ENCODE results near the gene TERT.
A peak's percentile ranks its signal among the peaks of the same experiment; 100 is the strongest.

TERT gene

DNA sequence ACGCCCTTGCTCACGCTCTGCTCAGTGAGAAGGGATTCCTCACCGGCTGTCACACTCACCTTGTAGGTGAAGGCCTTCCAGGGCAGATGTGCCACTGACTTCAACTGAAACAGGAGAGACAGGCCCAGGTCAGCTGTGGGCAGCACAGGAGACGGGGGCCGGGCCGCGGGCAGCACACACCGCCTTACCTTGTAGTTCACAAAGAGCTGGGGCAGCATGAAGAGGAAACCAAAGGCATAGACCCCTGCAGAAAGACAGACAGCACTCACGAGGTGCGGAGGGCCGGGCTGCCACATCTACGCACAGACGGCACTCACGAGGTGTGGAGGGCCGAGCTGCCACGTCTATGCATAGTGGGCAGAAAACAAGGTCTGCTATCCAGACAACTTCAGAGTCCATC is 26.7 kb upstream of the TERT start:
- in situ Hi-C loops (cut with MboI; ENCODE audit: low pct_unique_long_range_greater_than_20kb, low sequenced_read_pairs): no loop called here
- DNase-seq: no peak

DNA sequence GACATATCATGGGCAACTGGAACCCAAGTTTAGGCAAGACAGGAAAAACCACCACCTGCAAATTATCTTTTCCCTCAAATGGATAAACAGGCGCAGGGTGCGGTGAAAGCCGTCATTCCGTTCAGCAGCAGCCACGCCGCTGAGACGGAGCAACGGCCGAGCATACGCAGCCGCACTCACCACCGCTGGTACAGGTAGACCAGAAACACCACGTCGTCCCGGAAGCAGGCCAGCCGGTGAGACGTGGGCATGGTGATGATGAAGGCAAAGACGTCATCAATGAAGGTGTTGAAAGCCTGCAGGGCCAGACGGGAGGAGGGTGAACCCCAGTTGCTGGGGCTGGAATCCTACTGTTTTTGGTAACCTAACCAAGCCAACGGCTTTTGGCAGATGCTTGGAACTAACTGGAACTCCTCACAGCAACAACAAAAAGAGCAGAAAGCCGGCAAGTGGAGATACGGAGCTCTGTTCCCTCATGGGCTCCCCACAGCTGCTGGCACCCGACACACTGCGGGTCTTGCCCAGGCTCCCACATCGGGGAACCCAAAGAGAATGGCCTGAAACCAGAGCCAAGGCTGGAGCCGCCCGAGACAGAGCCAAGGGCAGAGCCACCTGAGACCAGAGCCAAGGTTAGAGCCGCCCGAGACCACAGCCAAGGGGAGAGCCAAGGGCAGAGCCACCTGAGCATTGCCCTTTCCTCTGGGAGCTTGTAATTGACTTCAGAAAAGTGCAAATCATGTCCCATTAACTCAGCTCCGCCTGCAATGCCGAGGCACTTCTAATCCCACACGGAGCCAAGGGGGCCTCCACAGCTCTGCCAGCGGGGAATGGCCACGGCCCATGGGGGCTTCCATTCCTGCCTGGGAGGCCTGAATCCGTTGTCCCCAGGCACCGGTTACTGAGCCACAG is 25.8 kb upstream of the TERT start:
- in situ Hi-C loops (cut with MboI; ENCODE audit: low pct_unique_long_range_greater_than_20kb, low sequenced_read_pairs): no loop called here
- no peak for DNase-seq

DNA sequence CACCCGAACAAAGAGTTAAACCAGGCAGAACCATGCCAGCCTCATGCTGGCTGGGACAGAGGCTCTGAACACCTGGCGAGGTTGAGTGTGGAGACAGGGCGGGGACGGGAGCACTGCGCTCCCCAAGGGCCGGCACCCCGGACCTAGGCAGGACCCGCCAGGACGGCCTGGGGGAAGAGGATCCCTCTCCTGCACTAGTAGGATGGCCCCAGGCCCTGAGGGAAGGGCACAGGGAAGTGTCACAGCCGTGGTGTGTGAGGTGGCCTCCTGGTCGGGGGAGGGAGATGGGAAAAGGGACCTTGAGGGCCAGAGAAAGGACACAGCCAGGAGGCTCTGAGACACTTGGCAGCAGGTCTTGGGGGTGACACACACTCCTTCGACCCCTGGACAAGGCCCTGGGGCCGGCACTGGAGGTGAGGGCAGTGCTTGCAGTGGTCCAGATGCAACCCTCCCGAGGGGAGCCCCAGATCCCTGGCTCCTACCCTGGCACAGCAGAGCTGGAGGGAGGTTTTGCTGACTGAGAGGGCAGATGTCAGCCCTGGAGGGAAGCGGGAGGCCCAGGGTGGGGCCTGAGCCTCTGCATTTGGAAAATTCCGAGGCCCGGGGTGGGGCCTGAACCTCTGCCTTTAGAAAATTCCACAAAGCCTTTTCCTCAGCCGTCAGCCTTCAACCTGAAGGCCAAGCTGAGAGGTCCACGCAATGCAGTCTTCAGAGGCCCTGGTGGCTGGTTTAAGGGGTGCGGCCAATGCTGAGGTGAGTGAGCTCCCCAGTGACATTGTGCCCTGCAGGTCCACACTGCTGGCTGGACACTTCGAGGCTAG is 24.8 kb upstream of the TERT start:
- DNase-seq: no peak
- in situ Hi-C loops (cut with MboI; ENCODE audit: low pct_unique_long_range_greater_than_20kb, low sequenced_read_pairs): no loop called here

DNA sequence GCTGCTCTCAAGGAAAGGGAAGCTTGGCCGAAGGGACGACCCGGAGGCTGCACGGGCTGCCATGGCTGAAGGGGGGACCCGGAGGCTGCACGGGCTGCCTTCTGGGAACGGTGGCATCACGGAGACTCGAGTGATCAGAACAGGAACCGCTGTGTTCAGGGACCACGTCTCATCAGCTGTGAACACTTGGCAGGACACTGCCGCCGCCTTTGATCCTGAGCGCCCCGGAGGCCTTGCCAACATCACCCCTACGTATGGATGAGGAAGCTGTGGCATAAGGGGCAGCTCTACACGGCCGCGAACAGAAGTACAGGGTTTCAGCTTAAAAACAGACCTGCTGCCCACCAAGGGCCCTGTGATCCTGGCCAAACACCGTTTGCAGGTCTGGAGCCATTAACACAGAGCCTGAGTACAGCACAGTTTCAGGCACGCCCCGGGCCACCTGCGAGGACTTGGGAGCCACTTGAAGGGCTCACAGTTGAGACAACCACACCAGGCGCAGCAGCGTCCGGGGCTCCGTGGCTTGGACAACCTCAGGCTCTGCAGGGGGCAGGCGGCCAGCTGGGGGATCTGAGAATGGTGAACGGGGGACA is 23.9 kb upstream of the TERT start:
- in situ Hi-C loops (cut with MboI; ENCODE audit: low pct_unique_long_range_greater_than_20kb, low sequenced_read_pairs): no loop called here
- DNase-seq: no peak

DNA sequence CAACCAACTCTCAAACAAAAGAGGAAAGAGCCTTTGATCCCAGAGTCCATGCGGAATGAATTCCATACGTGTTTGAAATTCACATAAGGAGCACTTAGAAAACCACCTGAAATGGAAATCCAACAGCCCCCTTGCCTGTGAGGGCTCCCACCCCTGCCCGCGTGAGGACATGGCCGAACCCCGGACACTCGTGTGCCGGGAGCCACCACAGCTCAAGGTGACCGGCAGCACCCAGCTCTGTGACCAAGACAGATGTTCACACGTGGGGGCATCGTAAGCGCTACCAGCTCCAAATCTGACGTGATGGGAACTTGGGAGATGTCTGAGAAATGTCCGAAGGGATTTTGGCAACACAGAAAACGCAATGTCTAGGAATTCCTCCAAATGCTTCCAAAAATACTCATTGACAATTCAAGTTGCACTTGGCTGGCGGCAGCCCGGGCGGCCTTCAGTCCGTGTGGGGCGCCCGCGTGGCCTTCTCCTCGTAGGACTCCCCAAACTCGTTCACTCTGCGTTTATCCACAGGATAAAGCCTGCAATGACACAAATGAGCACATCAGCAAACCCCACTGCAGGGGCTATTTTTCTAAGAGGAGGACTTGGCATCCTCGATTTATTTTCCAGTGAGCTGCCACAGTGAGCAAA is 23.2 kb upstream of the TERT start:
- in situ Hi-C loops (cut with MboI; ENCODE audit: low pct_unique_long_range_greater_than_20kb, low sequenced_read_pairs): no loop called here
- DNase-seq: no peak

DNA sequence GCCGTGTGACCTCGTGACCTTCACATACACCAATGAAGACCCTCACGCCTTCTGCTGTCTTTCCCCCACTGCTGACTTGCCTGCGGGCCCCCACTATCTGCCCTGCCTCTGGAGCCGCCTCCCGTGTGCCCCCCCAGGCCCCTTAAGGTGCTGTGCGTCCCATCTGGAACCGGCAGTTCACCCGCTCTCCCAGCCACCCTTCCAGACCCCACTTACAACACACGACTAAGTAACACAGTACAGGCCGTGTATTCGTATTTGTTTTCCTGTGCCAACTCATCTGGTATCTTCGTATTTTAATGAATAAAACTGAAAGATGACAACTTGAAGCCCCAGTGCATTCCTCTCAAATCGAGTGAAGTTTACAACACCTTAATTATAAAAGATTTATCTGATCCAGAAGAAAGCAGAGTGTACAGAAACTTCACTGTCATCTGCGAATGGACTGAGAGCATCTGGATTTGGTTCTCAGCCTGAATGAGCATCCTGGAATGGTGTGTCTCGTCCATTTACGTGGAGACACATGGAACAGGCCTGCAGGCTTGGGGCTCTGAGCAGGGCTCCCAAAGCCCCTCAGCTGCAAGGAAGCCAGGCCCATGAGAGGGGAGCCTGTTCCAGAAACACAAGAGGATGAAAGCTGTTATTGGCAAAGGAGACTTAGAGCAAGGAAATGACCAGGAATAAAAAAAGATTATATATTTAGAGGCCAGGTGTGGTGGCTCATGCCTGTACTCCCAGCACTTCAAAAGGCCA is 21.9 kb upstream of the TERT start:
- in situ Hi-C loops (cut with MboI; ENCODE audit: low pct_unique_long_range_greater_than_20kb, low sequenced_read_pairs): no loop called here
- no peak for DNase-seq

DNA sequence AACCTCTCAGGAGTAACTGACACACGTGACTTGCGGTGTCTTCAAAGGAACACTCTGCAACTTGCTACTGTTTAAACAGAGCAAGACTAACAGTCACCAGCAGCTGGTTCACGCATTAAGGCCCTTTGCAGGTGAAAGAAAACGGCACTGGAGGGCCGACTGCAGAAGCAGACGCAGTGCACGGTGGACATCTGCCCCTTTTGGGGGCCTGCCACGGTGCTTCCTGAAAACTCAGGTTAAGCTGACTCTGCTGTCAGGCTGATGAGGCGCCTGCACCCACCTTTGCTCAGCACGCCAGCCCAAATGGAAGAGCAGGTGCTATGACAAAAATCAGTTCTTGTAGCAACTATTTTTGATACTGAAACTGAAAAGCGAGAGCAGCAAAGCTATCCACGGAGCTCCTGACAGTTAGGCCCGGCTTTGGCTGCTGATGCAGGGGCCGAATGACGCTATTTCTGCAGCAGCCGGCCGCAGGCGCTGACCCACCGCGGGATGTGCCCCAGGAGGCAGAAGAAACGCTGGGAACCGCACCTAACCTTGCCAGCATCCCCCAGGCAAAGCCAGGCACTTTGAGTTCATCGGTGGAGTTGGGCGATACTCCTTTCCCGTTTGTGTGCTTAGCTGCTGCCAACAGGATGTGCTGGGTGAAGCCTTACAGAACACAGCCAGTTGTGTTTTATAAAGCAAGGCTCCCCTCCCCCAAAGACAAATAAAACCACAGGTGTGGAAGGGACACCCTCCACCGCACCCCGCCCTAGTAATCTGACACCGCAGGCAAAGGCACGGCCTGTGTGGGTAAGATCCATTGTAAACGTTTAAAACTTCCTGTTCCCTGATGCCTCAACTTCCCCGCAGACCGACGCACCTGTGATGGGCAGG is 21.1 kb upstream of the TERT start:
- in situ Hi-C loops (cut with MboI; ENCODE audit: low pct_unique_long_range_greater_than_20kb, low sequenced_read_pairs): no loop called here
- DNase-seq: no peak

DNA sequence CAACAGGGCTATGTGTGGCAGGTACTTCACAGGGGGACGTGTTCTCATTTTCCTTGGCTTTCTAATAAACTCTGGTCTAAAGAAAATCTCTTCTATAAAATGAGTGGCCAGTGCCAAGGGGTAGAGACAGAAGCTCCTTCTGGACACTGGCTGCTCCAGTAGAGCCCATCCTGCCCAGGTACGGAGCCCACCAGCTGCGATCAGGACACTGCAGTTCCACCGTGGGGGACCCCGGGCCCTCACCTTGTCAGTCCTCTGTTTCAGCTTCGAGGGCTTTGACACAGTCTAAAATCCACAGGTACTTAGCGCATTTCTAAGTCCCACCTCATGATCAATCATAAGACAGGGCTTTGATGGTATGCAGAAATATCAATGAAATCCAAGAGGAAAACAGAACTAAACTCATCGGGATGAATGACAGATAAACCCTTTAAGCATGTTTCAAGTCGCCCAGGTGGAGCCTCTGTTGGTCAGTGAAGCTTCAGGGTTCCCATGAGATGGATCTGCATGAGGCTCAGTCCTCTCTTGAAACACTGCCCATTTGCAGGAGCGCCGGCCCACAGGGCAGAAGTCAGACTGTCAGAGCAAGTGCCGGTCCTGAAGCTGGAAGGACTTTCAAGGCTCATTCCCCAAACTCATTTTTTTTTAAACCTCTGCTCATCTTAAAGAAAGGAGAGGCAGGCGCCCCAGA is 20.3 kb upstream of the TERT start:
- no peak for DNase-seq
- in situ Hi-C loops (cut with MboI; ENCODE audit: low pct_unique_long_range_greater_than_20kb, low sequenced_read_pairs): no loop called here

DNA sequence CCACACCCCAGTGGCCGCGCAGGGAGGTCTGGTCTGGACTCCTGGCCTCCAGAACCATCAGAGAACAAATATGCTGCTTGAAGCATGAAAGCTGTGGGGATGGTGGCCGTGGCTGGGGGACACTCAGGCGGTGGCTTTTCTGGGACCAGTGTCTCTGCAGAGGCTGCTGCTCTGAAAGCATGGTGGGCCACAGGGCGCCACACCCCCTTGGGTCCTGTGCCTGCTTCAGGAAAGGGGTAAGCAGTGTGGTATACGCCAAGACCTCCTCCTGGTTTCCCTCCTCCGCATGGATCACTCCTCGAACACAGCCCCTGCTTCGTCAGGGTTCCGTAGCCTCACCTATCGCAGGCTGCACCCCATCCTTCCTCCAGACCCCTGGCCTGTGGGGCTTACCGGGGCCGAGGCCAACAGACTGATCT is 19.7 kb upstream of the TERT start:
- no peak for DNase-seq
- in situ Hi-C loops (cut with MboI; ENCODE audit: low pct_unique_long_range_greater_than_20kb, low sequenced_read_pairs): no loop called here

DNA sequence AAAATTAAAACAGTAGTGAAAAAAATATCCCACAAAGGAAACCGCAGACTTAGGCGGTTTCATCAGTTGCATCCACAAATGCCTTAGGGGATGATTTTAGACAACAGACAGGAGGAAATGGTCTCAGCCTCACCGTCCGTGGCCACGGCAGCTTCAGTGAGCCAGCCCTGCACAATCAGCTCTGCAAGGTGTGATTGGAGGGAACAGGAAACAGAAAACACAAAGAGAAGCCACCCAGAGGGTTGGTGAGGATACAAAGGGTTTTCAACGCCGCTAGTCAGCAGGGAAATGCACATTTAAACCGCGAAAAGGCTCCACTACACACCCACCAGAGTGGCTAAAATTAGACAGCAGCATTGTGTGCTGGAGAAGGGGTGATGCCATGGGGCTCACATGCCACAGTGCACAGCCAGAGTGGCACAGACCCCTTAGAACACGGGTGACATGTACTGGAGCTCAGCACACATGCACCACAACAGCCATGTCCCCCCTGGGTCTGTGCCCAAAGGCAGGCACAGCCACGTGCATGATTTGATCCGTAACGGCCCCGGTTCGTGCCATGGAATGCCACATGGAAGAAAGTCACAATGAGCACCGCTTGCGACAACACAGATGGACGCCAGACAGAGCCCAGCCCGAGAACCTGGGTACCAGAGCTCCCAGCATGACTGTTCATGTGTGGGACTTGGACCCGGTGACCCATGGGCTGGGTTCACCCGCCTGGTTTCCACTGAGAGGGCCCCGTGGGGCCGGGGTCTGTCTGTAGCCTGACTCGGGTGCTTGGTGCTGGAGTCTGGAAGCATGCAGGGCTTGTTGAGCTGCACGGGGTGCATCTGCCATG is 18.3 kb upstream of the TERT start:
- DNase-seq: peak; percentile 85
- in situ Hi-C loops (cut with MboI; ENCODE audit: low pct_unique_long_range_greater_than_20kb, low sequenced_read_pairs): no loop called here

DNA sequence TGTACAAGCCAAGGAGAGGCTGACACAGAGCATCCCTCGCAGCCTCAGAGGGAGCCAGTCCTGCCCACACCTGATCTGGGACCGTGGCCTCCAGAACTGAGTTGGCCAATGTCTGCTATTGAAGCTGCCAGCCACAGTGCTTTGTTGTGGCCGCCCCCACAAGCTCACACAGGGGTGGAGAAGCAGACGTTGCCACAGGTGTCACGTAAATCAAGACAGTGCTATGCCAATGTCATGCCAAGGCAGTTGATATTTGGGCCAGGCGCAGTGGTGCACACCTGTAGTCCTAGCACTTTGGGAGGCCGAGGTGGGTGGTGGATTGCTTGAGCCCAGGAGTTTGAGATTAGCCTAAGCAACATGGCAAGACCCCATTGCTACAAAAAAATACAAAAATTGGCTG is 17.3 kb upstream of the TERT start:
- in situ Hi-C loops (cut with MboI; ENCODE audit: low pct_unique_long_range_greater_than_20kb, low sequenced_read_pairs): no loop called here
- no peak for DNase-seq

DNA sequence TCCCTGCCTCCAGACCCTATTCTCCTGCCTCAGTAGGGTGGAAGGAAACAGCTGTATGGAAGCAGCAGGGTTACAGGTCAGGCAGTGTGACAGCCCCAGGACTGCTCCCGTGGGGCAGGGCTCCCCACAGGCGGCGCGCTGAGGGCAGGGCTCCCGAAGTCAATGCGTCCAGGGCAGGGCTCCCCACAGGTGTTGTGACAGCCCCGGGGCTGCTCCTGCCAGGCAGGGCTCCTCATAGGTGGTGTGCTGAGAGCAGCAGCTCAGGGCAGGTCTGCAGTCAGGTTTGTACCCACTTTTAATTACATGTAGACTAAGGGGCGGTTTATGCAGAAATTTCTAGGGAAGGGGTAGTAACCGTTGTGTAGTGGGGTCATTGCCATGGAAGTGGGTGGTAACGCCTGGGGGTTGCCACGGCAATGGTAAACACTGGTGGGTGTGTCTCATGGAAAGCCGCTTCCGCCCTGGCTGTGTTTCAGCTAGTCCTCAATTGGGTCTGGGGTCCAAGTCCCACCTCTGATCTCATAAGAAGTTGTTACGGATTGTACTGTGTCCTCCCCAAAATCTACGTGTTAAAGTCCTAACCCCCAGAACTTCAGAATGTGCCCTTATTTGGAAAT is 16.7 kb upstream of the TERT start:
- DNase-seq: no peak
- in situ Hi-C loops (cut with MboI; ENCODE audit: low pct_unique_long_range_greater_than_20kb, low sequenced_read_pairs): no loop called here

DNA sequence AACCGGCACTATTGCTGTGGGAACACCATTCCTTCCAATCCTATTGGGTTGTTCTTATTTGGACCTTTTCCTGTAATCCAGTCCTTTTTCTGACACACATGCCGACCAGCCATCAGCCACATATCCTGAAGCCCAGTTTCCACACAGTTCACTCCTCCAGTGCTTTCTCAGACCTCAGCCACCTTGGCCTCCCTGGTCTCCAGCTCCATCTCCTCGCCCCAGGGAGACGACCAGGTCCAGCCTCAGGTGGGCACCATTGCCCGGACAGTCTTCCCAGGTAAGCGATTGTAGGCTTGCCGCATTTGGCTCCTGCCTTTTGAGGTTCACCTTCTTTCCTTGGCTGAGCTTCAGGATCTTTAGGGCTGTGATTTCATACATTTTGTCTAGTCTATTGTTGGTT is 15.2 kb upstream of the TERT start:
- in situ Hi-C loops (cut with MboI; ENCODE audit: low pct_unique_long_range_greater_than_20kb, low sequenced_read_pairs): no loop called here
- DNase-seq: no peak

DNA sequence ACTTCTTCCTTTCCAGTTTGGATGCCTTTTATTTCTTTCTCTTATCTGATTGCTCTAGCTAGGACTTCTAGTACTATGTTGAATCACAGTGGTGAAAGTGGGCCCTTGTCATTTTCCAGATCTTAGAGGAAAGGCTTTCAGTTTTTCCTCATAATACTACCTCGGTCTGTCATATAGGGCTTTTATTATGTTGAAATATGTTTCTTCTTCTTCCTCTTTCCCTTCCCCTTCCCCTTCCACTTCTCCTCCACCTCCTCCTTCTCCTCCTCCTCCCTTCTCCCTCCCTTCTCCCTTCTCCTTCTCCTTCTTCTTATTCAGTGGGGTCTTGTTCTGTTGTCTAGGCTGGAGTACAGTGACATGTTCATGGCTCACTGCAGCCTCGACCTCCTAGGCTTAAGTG is 9.2 kb upstream of the TERT start:
- in situ Hi-C loops (cut with MboI; ENCODE audit: low pct_unique_long_range_greater_than_20kb, low sequenced_read_pairs): no loop called here
- DNase-seq: no peak

DNA sequence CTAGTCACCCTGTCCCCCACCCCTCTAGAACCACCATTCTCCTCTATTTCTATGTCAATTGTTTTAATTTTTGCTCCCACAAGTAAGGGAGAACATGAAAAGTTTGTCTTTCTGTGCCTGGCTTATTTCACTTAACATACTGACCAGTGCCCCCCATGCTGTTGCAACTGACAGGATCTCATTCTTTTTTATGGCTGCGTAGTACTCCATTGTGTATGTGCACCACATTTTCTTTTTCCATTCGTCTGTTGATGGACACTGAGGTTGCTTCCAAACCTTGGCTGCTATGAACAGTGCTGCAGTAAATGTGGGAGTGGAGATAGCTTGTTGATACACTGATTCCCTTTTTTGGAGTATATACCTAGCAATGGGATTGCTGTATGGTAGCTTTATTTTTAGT is 7.4 kb upstream of the TERT start:
- in situ Hi-C loops (cut with MboI; ENCODE audit: low pct_unique_long_range_greater_than_20kb, low sequenced_read_pairs): no loop called here
- DNase-seq: no peak

DNA sequence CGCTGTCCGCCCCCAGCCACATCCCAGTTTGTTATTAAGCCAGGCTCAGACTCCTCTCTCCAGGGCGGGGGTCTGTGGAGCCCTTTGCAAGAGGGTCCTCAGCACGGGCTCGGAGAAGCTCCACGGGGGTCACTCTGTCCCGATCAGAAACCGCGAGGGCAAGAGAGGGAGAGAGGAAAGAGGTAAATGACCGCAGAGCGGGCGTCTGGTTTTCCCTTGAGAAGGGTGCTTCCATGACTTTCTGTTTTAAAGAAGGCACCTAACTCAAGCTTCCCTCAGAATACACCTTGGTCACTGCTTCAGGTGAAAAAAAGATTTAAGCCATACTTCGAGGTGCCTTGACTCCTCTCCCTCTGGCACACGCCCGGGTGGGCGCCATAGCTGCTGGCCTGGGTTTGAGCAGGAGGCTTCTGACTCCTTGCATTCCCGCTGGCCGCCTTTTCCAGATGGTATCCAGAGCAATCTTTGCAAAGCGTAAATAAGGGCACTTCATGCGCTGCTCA is 5.8 kb upstream of the TERT start:
- in situ Hi-C loops (cut with MboI; ENCODE audit: low pct_unique_long_range_greater_than_20kb, low sequenced_read_pairs): no loop called here
- DNase-seq: no peak
